Transverse colon (tissue), 4 donors: Measurements from ENCODE around the gene PKN1. TPM values are rescaled to one million over a fixed set of nuclear protein-coding genes. Genes with fewer than 3 reads are reported as not detected.

ENCODE experiments used
- DNase-seq: peaks from one replicate; pipeline ENCODE4 v3.0.0-alpha.2; 2019
- H3K27ac ChIP-seq, 4 donors: fragments of 200-600 bp; sonication (generic); 2 replicates each; pipeline ENCODE4 v1.5.1; 2016 to 2018; ENCODE audit warnings: inconsistent platforms in 4 of 4
- H3K27me3 ChIP-seq: fragments of 200-600 bp; sonication (generic); 2 replicates; pipeline ENCODE4 v1.5.1; 2017; ENCODE audit warnings: inconsistent platforms
- H3K36me3 ChIP-seq, 4 donors: fragments of 200-600 bp; sonication (generic); 2 replicates each; pipeline ENCODE4 v1.5.1; 2017 to 2019; ENCODE audit warnings: inconsistent platforms in 4 of 4
- H3K4me1 ChIP-seq, 4 donors: fragments of 200-600 bp; sonication (generic); 2 replicates each; pipeline ENCODE4 v1.5.1; 2017 to 2020; ENCODE audit warnings: inconsistent platforms in 4 of 4
- H3K4me3 ChIP-seq, 4 donors: fragments of 200-600 bp; sonication (generic); 1 replicate in 1 of 4; 2 replicates in 3 of 4; pipeline versions ENCODE4 v1.5.1 to v1.6.1; 2017 to 2019; ENCODE audit warnings: inconsistent platforms in 4 of 4
- H3K9me3 ChIP-seq, 2 donors: fragments of 200-600 bp; sonication (generic); 2 replicates each; pipeline ENCODE4 v1.5.1; 2017 to 2019; ENCODE audit warnings: inconsistent platforms in 2 of 2
- CTCF ChIP-seq, 5 experiments: fragments of 200-600 bp in 3 of 5; fragments of 450-650 bp in 2 of 5; sonication (generic) in 3 of 5; IDR thresholded peaks; 1 replicate in 2 of 5; 2 replicates in 3 of 5; pipeline ENCODE4 v1.5.1; 2016 to 2017; ENCODE audit warnings: antibody characterized with exemption in 5 of 5, inconsistent platforms in 3 of 5, mild to moderate bottlenecking in 2 of 5, moderate library complexity in 1 of 5
- EP300 ChIP-seq: sonication (generic); formaldehyde crosslinking; IDR thresholded peaks from one replicate; pipeline ENCODE4 v1.6.1; 2017; ENCODE audit warnings: antibody characterized with exemption, low read depth
- POLR2A ChIP-seq: fragments of 450-650 bp; IDR thresholded peaks from one replicate; pipeline ENCODE4 v1.6.1; 2016; ENCODE audit warnings: antibody characterized with exemption, mild to moderate bottlenecking, moderate library complexity
- POLR2AphosphoS5 ChIP-seq, 3 donors: sonication (generic); formaldehyde crosslinking; IDR thresholded peaks; one replicate each; pipeline ENCODE4 v1.6.1; 2016; ENCODE audit warnings: antibody characterized with exemption in 3 of 3
- WGBS, 2 donors: methylation state at CpG; one replicate each; pipeline ENCODE4 v1.1.5; 2018; ENCODE audit warnings: low coverage in 1 of 2; 5-methylcytosine and 5-hydroxymethylcytosine counted together
- in situ Hi-C, 4 donors: fragments of 200-750 bp; cut with MboI; loops; one replicate each; pipeline versions ENCODE4 v1.15.0 to v1.15.1; 2017; ENCODE audit warnings: low sequenced_read_pairs in 3 of 4, low pct_ligation_motif_present in 1 of 4, low pct_unique_long_range_greater_than_20kb in 1 of 4
- intact Hi-C: fragments of 100-400 bp; cut with DNase I; formaldehyde crosslinking; loops from one replicate; pipeline ENCODE4 v1.15.1; 2023; ENCODE audit warnings: low total_unique reads
- total RNA-seq, 4 donors: library from RNA; depleted of rRNA; stranded (reverse); fragments of >200 nt; gene quantifications; one replicate each; pipeline ENCODE4 v1.1.0, GENCODE V29; 2016

Gene PKN1
- total RNA-seq, 4 donors from 2014 or later: 29.1 to 129 (median 55.0) TPM

- Histone ChIP-seq H3K27me3 (peaks cover 2% of the 10 kb centered on the region), H3K27ac (no peak overlapping the region), H3K4me1 (no peaks in the 10 kb centered on the region), H3K36me3 (no peaks in the 10 kb centered on the region), H3K9me3 (no peaks in the 10 kb centered on the region), H3K4me3 (no peak overlapping the region)
- no peak for DNase-seq
- in situ Hi-C loops (no loop called here), intact Hi-C loops (no loop called here)
- TF ChIP-seq EP300 (no peak), POLR2AphosphoS5 (IDR thresholded peaks at IDR 0.05) (no peak), POLR2A (no peak), CTCF (IDR thresholded peaks at IDR 0.05) (no peak)
- WGBS, 2 donors: 69 to 70% methylated on average over 5 to 7 of the region's 7 CpGs
Measured at GRCh38 chr19:14425696-14426138, 7.4 kb upstream of the PKN1 start.

- Histone ChIP-seq H3K36me3 (no peaks in the 10 kb centered on the region), H3K9me3 (no peaks in the 10 kb centered on the region), H3K4me1 (peaks cover 0 to 10% (median 5%) of the 10 kb centered on the region in 4 donors), H3K27ac (no peak overlapping the region), H3K27me3 (peaks cover 18% of the 10 kb centered on the region), H3K4me3 (no peak overlapping the region)
- TF ChIP-seq CTCF (IDR thresholded peaks at IDR 0.05): no peak
- no peak for TF ChIP-seq POLR2A
- TF ChIP-seq POLR2AphosphoS5 (IDR thresholded peaks at IDR 0.05): no peak
- TF ChIP-seq EP300: no peak
- in situ Hi-C loops: no loop called here
- 60 to 68% methylated on average over 2 of the region's 2 CpGs for WGBS, 2 donors
- intact Hi-C loops: no loop called here
- DNase-seq: no peak
Measured at GRCh38 chr19:14427461-14427860, 5.6 kb upstream of the PKN1 start.

- Histone ChIP-seq H3K36me3 (no peaks in the 10 kb centered on the region), H3K4me3 (no peak overlapping the region), H3K4me1 (peaks cover 0 to 20% (median 15%) of the 10 kb centered on the region in 4 donors), H3K9me3 (no peaks in the 10 kb centered on the region), H3K27ac (no peak overlapping the region), H3K27me3 (peaks cover 18% of the 10 kb centered on the region)
- TF ChIP-seq CTCF (IDR thresholded peaks at IDR 0.05) (no peak), EP300 (no peak), POLR2AphosphoS5 (IDR thresholded peaks at IDR 0.05) (no peak), POLR2A (no peak)
- in situ Hi-C loops: no loop called here
- 71 to 83% methylated on average over 2 to 4 of the region's 4 CpGs for WGBS, 2 donors
- DNase-seq: no peak
- intact Hi-C loops: no loop called here
Measured at GRCh38 chr19:14428882-14429416, 4.2 kb upstream of the PKN1 start.

DNA sequence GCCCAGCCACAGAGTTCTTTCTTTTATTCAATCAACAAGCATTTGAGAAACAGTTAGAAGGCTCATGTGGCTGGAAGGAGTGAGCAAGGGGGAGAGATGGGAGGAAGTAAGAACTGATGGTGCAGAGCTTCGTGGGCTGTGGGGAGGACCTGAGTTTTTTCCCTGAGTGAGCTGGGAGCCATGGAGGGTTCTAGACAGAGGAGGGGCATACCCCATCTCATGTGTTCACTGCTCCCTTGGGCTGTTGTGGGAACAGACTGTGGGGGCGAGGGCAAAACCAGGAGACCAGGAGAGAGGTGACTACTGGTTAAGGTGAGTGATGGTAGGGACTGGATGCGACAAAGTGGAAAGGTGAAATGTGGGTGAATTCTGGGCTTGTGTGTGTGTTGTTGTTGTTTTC lies 2.4 kb upstream of the PKN1 start:
- WGBS, 2 donors: 48 to 68% methylated on average over 2 to 3 of the region's 3 CpGs
- in situ Hi-C loops: no loop called here

More for the DNA sequence above, 2.4 kb upstream of the PKN1 start:
- Histone ChIP-seq H3K4me1 (peaks cover 14 to 34% (median 28%) of the 10 kb centered on the region in 4 donors), H3K4me3 (no peak overlapping the region), H3K9me3 (no peaks in the 10 kb centered on the region), H3K27me3 (peaks cover 18% of the 10 kb centered on the region), H3K36me3 (no peaks in the 10 kb centered on the region), H3K27ac (no peak overlapping the region)
- DNase-seq: no peak
- intact Hi-C loops: no loop called here
- no peak for TF ChIP-seq EP300
- TF ChIP-seq CTCF (IDR thresholded peaks at IDR 0.05): no peak
- TF ChIP-seq POLR2AphosphoS5 (IDR thresholded peaks at IDR 0.05): no peak
- no peak for TF ChIP-seq POLR2A
